IPS DF 6.9 (cell line): ENCODE results near the gene FNBP1L.

Experiments used
- DNase-seq: peaks from one replicate; pipeline ENCODE4 v3.0.0-alpha.2; 2013; ENCODE audit warnings: low read depth, low spot score
- H3K27ac ChIP-seq: one replicate; pipeline ENCODE4 v1.5.1; 2013; ENCODE audit warnings: low read length, control low read depth
- H3K27me3 ChIP-seq: 2 replicates; pipeline ENCODE4 v1.6.1; 2013; ENCODE audit warnings: mild to moderate bottlenecking, low read length; ENCODE audit not compliant: control insufficient read depth, insufficient read depth
- H3K36me3 ChIP-seq: 2 replicates; pipeline ENCODE4 v1.6.1; 2013; ENCODE audit warnings: low read length; ENCODE audit not compliant: control insufficient read depth, insufficient read depth
- H3K4me1 ChIP-seq: 2 replicates; pipeline ENCODE4 v1.6.1; 2013; ENCODE audit warnings: low read length; ENCODE audit not compliant: control insufficient read depth, insufficient read depth
- H3K4me3 ChIP-seq: 2 replicates; pipeline ENCODE4 v1.5.1; 2013; ENCODE audit warnings: mild to moderate bottlenecking, low read length
- H3K9me3 ChIP-seq: 2 replicates; pipeline ENCODE4 v1.6.1; 2013; ENCODE audit warnings: low read length, inconsistent platforms; ENCODE audit not compliant: control insufficient read depth, insufficient read depth
- WGBS: extraction: QIAGEN DNeasy Blood & Tissue Kit; methylation state at CpG from one replicate; pipeline ENCODE4 v1.1.7; 2013; ENCODE audit warnings: mixed read lengths, missing lambda C conversion rate; ENCODE audit not compliant: insufficient read length, insufficient coverage; 5-methylcytosine and 5-hydroxymethylcytosine counted together

FNBP1L gene

DNA sequence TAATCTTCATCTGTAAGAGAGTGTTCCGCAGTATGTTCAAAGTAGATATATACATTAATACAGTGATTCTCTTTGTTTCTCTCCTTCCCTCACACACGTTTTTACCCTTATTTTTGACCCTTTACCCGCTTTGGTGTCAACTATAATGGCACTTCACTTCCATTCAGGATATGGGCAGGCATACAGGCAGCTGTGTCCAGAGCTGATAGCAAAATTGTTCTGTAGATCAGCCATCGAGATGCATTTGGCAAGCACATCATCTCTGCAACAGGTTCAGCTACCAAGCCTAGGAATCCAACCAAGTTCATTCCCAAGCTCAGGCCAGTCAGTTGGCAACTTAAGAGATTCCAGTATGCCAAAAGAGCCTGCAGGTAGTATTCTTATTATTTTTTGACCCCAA, 74.8 kb downstream of the FNBP1L start:
- H3K36me3 ChIP-seq: no peaks in the 10 kb centered on the region; the same call in 1 of the 2 replicates
- no peaks in the 10 kb centered on the region for H3K27me3 ChIP-seq
- no CpG with 5 or more reads among the region's 4 CpGs for WGBS

GRCh38 chr1:93525431-93525830, 77.5 kb downstream of the FNBP1L start:
- no peak overlapping the region for H3K27ac ChIP-seq
- no CpG with 5 or more reads among the region's 1 CpG for WGBS
- no peak overlapping the region for H3K4me3 ChIP-seq
- no peaks in the 10 kb centered on the region for H3K9me3 ChIP-seq
- H3K4me1 ChIP-seq: no peaks in the 10 kb centered on the region
- DNase-seq: no peak
- H3K36me3 ChIP-seq: no peaks in the 10 kb centered on the region; the same call in 1 of the 2 replicates
- H3K27me3 ChIP-seq: no peaks in the 10 kb centered on the region

More for the DNA sequence above, 74.8 kb downstream of the FNBP1L start:
- DNase-seq: no peak
- no peak overlapping the region for H3K27ac ChIP-seq
- H3K9me3 ChIP-seq: no peaks in the 10 kb centered on the region
- no peaks in the 10 kb centered on the region for H3K4me1 ChIP-seq
- no peak overlapping the region for H3K4me3 ChIP-seq

DNA sequence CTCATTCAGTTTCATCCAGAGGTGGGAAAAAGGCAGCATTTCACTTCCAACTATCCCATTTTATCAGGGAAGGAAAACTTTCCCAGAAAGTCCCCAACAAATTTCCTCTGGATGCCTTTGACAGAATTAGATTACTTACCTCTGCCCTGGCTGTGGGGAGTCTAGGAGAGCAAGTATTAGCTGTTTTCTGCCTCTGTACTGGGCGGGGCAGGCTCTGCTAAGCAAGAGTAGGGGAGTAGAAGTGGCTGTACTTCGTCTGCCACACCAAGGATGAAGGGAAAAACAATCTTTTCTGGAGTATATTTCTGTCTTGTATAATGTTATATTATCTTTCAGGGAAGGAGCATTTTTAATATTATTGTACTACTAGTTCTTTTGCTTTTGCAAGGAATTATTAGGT, 78.5 kb downstream of the FNBP1L start:
- WGBS: no CpG with 5 or more reads among the region's 2 CpGs
- Histone ChIP-seq H3K36me3 (no peaks in the 10 kb centered on the region), H3K27me3 (no peaks in the 10 kb centered on the region), H3K4me3 (no peak overlapping the region), H3K9me3 (no peaks in the 10 kb centered on the region), H3K27ac (no peak overlapping the region), H3K4me1 (no peaks in the 10 kb centered on the region)
- DNase-seq: no peak

DNA sequence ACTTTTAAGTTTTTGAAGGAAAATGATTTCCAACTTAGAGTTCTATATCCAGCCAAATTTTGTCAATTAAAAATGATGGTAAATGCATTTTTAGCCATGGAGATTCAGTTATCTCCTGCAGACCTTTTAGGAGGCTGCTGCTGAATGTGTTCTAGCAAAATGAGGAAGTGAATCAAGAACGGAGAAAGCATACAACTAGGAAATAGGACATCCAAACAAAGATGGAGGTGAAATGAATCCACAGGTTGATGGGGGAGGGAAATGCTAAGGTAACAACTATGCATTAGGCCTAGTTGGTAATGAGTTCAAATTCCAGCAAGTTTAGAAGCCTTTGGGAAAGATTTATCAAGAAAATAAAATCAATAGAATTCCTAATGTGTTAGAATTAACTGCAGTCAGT, 80.5 kb downstream of the FNBP1L start:
- no peaks in the 10 kb centered on the region for H3K9me3 ChIP-seq
- H3K4me1 ChIP-seq: no peaks in the 10 kb centered on the region
- H3K4me3 ChIP-seq: no peak overlapping the region
- WGBS: no CpG with 5 or more reads among the region's 1 CpG
- no peak overlapping the region for H3K27ac ChIP-seq
- H3K36me3 ChIP-seq: peaks cover 3% of the 10 kb centered on the region; the same call in 1 of the 2 replicates
- H3K27me3 ChIP-seq: no peaks in the 10 kb centered on the region
- no peak for DNase-seq

DNA sequence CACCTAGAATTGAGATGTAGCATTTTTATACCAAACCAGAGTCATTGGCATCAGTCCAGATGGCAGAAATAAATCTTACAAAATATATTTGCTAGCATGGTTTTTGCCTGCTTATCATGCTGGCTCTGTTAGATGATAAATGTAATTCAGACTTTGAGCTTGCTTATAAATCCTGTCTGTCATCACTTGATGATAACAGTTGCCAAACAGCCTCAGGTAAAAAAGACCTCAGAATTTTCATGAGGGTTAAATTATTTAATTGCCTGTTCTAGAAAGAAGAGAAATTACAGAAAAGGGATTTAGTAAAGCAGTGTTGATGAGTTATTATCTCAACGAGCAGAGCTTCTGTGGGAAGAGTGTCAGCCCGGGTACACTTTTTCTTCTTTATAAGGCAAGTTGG, 83.3 kb downstream of the FNBP1L start:
- no peaks in the 10 kb centered on the region for H3K27me3 ChIP-seq
- no CpG with 5 or more reads among the region's 2 CpGs for WGBS
- no peaks in the 10 kb centered on the region for H3K4me1 ChIP-seq
- H3K4me3 ChIP-seq: no peak overlapping the region
- H3K36me3 ChIP-seq: peaks cover 3% of the 10 kb centered on the region; the same call in 1 of the 2 replicates
- no peaks in the 10 kb centered on the region for H3K9me3 ChIP-seq
- DNase-seq: no peak
- no peak overlapping the region for H3K27ac ChIP-seq

- Histone ChIP-seq H3K9me3 (no peaks in the 10 kb centered on the region), H3K36me3 (peaks cover 3% of the 10 kb centered on the region; the same call in 1 of the 2 replicates), H3K4me3 (no peak overlapping the region), H3K27ac (no peak overlapping the region), H3K27me3 (no peaks in the 10 kb centered on the region), H3K4me1 (no peaks in the 10 kb centered on the region)
- DNase-seq: no peak
- WGBS: no CpG with 5 or more reads among the region's 3 CpGs
These were observed 85.0 kb downstream of the FNBP1L start for GRCh38 chr1:93532780-93533378.

DNA sequence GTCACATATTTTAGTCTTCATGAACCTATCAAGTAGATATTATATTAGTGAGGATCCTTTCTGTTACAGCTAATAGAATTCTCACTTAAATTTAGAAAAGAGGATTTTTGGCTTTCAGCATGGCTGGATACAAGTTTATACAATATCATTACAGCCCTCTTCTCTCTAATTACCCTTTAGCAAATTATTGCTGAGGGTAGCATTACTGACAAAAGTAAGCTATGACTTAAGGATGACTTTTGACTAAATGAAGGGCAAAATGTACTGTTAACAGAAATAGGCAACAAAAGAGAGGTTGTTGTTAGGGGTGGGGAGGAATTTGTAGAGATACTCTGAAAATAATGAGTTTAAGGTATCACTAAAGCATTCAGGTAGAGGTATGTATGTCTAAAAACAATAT, 85.8 kb downstream of the FNBP1L start:
- Histone ChIP-seq H3K36me3 (peaks cover 3% of the 10 kb centered on the region; the same call in 1 of the 2 replicates), H3K4me1 (no peaks in the 10 kb centered on the region), H3K9me3 (no peaks in the 10 kb centered on the region), H3K27ac (no peak overlapping the region), H3K27me3 (no peaks in the 10 kb centered on the region), H3K4me3 (no peak overlapping the region)
- no peak for DNase-seq

- DNase-seq: no peak
These were observed 89.5 kb downstream of the FNBP1L start for GRCh38 chr1:93537396-93537795.

GRCh38 chr1:93537924-93538323, 90.0 kb downstream of the FNBP1L start:
- H3K27me3 ChIP-seq: no peaks in the 10 kb centered on the region
- no peak for DNase-seq
- H3K36me3 ChIP-seq: no peaks in the 10 kb centered on the region; the same call in 1 of the 2 replicates
- no peaks in the 10 kb centered on the region for H3K4me1 ChIP-seq
- H3K4me3 ChIP-seq: no peak overlapping the region
- no peak overlapping the region for H3K27ac ChIP-seq
- no peaks in the 10 kb centered on the region for H3K9me3 ChIP-seq
- no CpG with 5 or more reads among the region's 2 CpGs for WGBS

More at GRCh38 chr1:93537396-93537795, 89.5 kb downstream of the FNBP1L start:
- H3K36me3 ChIP-seq: no peaks in the 10 kb centered on the region; the same call in 1 of the 2 replicates
- H3K4me3 ChIP-seq: no peak overlapping the region
- H3K4me1 ChIP-seq: no peaks in the 10 kb centered on the region
- H3K27me3 ChIP-seq: no peaks in the 10 kb centered on the region
- no peaks in the 10 kb centered on the region for H3K9me3 ChIP-seq
- no peak overlapping the region for H3K27ac ChIP-seq

- H3K27ac ChIP-seq: no peak overlapping the region
- no peaks in the 10 kb centered on the region for H3K27me3 ChIP-seq
- no peaks in the 10 kb centered on the region for H3K9me3 ChIP-seq
- WGBS: no CpG with 5 or more reads among the region's 4 CpGs
- H3K4me1 ChIP-seq: no peaks in the 10 kb centered on the region
- H3K36me3 ChIP-seq: no peaks in the 10 kb centered on the region; the same call in 1 of the 2 replicates
- DNase-seq: no peak
- no peak overlapping the region for H3K4me3 ChIP-seq
These were observed 93.1 kb downstream of the FNBP1L start for GRCh38 chr1:93541045-93541444.

- WGBS: no CpG with 5 or more reads among the region's 1 CpG
These were observed 94.5 kb downstream of the FNBP1L start for GRCh38 chr1:93542398-93542797.

More at GRCh38 chr1:93542398-93542797, 94.5 kb downstream of the FNBP1L start:
- Histone ChIP-seq H3K4me3 (no peak overlapping the region), H3K9me3 (no peaks in the 10 kb centered on the region), H3K27me3 (no peaks in the 10 kb centered on the region), H3K27ac (no peak overlapping the region), H3K4me1 (no peaks in the 10 kb centered on the region), H3K36me3 (no peaks in the 10 kb centered on the region; the same call in 1 of the 2 replicates)
- DNase-seq: no peak
